K562 (cell line): Measurements from ENCODE around the gene RGR. TPM values are rescaled to one million over a fixed set of nuclear protein-coding genes. Genes with fewer than 3 reads are reported as not detected.

Experiments
- ATAC-seq: fragments of 200-7000 bp; cut with Tn5 transposase; 3 replicates; pipeline ENCODE4 v1.9.1; 2020; ENCODE audit warnings: moderate library complexity
- BruUV-seq: library from RNA; stranded (reverse); fragments of 400-500 nt; replicated peaks from 2 replicates; lab custom pipeline; 2021; lab: Mats Ljungman, UMichigan
- CTCF ChIA-PET: fragments of 300-600 bp; formaldehyde crosslinking; extraction: SDS; loops from one replicate; lab custom pipeline; 2021; ENCODE audit warnings: low intra/inter-chr PET ratio; lab: Yijun Ruan, JAX
- POLR2A ChIA-PET: fragments of 300-600, 350-650 bp; sonication (Branson Sonifier 250); formaldehyde crosslinking; extraction: SDS; loops from one replicate; lab custom pipeline; 2021; ENCODE audit warnings: antibody characterized with exemption, inconsistent platforms; lab: Yijun Ruan, JAX
- DNase-seq, 4 experiments: peaks; one replicate each; pipeline versions ENCODE4 v3.0.0 to v3.0.0-alpha.2; 2011 to 2018; ENCODE audit warnings: low spot score in 3 of 4, mixed read lengths in 3 of 4; ENCODE audit errors: extremely low read depth in 1 of 4
- FAIRE-seq: peaks from 2 replicates; lab custom pipeline; 2011; peaks lifted over from hg19 to GRCh38; lab: Jason Lieb, UNC
- H2AFZ ChIP-seq: 2 replicates; pipeline ENCODE4 v1.6.0; 2011; ENCODE audit warnings: low read depth, low read length, control low read depth, inconsistent platforms
- H3K27ac ChIP-seq: fragments of 200-600 bp; 3 replicates; pipeline ENCODE4 v1.8.0; 2011; ENCODE audit warnings: low read depth, mild to moderate bottlenecking, control low read depth, inconsistent platforms, low read length, moderate library complexity, mixed read lengths; ENCODE audit errors: extremely low read depth
- H3K27me3 ChIP-seq, 2 experiments: fragments of 300-600 bp in 1 of 2; 2 replicates in 1 of 2; 3 replicates in 1 of 2; pipeline versions ENCODE4 v1.6.0 to v1.8.0; 2011; ENCODE audit warnings: inconsistent platforms in 2 of 2, low read length in 2 of 2, mild to moderate bottlenecking in 1 of 2, mixed read lengths in 1 of 2, moderate library complexity in 1 of 2; ENCODE audit not compliant: control insufficient read depth in 2 of 2, insufficient read depth in 2 of 2
- H3K36me3 ChIP-seq: fragments of 300-600 bp; 3 replicates; pipeline ENCODE4 v1.8.0; 2011; ENCODE audit warnings: mild to moderate bottlenecking, low read length, inconsistent platforms; ENCODE audit not compliant: control insufficient read depth, insufficient read depth
- H3K4me1 ChIP-seq, 2 experiments: fragments of 200-600 bp in 1 of 2; replicated peaks in 1 of 2; 2 replicates in 1 of 2; 3 replicates in 1 of 2; pipeline versions ENCODE4 v1.5.1 to v1.8.0; 2011; ENCODE audit warnings: inconsistent platforms in 2 of 2, low read length in 2 of 2, mild to moderate bottlenecking in 1 of 2, mixed read lengths in 1 of 2, moderate library complexity in 1 of 2; ENCODE audit not compliant: control insufficient read depth in 2 of 2, insufficient read depth in 2 of 2
- H3K4me2 ChIP-seq: 2 replicates; pipeline ENCODE4 v1.6.1; 2011; ENCODE audit warnings: low read length, control low read depth, inconsistent platforms, mixed read lengths; ENCODE audit not compliant: insufficient read depth
- H3K4me3 ChIP-seq: fragments of 200-600 bp; sonication (generic), shearing (Covaris generic); 2 replicates; pipeline ENCODE4 v1.5.1; 2016; ENCODE audit warnings: control low read depth, inconsistent platforms
- H3K79me2 ChIP-seq: fragments of 200-600 bp; 3 replicates; pipeline ENCODE4 v1.8.0; 2011; ENCODE audit warnings: low read length, inconsistent platforms; ENCODE audit not compliant: control insufficient read depth, insufficient read depth
- H3K9ac ChIP-seq, 2 experiments: 2 replicates each; pipeline versions ENCODE4 v1.6.0 to v1.6.1; 2011; ENCODE audit warnings: low read depth in 2 of 2, low read length in 2 of 2, control low read depth in 1 of 2, inconsistent platforms in 1 of 2, mild to moderate bottlenecking in 1 of 2, mixed read lengths in 1 of 2; ENCODE audit not compliant: insufficient read depth in 1 of 2
- H3K9me1 ChIP-seq: one replicate; pipeline ENCODE4 v1.6.0; 2011; ENCODE audit warnings: inconsistent platforms, mild to moderate bottlenecking, low read length, moderate library complexity; ENCODE audit not compliant: control insufficient read depth, insufficient read depth
- H3K9me3 ChIP-seq: replicated peaks from 2 replicates; pipeline ENCODE4 v1.5.1; 2011; ENCODE audit warnings: low read depth, low read length, inconsistent platforms; ENCODE audit not compliant: control insufficient read depth, insufficient read depth
- H4K20me1 ChIP-seq: replicated peaks from 2 replicates; pipeline ENCODE4 v1.6.1; 2011; ENCODE audit warnings: low read length, inconsistent platforms, mixed read lengths; ENCODE audit not compliant: control insufficient read depth, insufficient read depth
- LARP7 ChIP-seq: fragments of 450-650 bp; IDR thresholded peaks from 2 replicates; pipeline ENCODE4 v1.6.1; 2016
- MCM3 ChIP-seq: fragments of 450-650 bp; IDR thresholded peaks from 2 replicates; pipeline ENCODE4 v1.6.1; 2016
- MED1 ChIP-seq: sonication (generic); formaldehyde crosslinking; IDR thresholded peaks from 2 replicates; pipeline ENCODE4 v1.8.1; 2023; ENCODE audit warnings: missing genetic modification reagents, borderline replicate concordance
- TCF3 ChIP-seq: sonication (generic); formaldehyde crosslinking; IDR thresholded peaks from 2 replicates; pipeline ENCODE4 v1.4.0; 2020; ENCODE audit warnings: mild to moderate bottlenecking, missing genetic modification reagents
- ZFP1 ChIP-seq: fragments of 450-650 bp; formaldehyde crosslinking; IDR thresholded peaks from 2 replicates; pipeline ENCODE4 v1.4.0; 2020; ENCODE audit warnings: mild to moderate bottlenecking, mixed read lengths
- ZNF707 ChIP-seq: fragments of 250-450 bp; sonication (Bioruptor Pico); conservative IDR thresholded peaks from 2 replicates; pipeline ENCODE4 v1.8.0; 2022; ENCODE audit warnings: inconsistent platforms, mild to moderate bottlenecking, moderate library complexity
- WGBS: fragments of 100-300 bp; shearing (Covaris generic); methylation state at CpG from one replicate; pipeline ENCODE4 v1.1.6; 2016; ENCODE audit warnings: low coverage, mixed read lengths; ENCODE audit not compliant: insufficient coverage; ENCODE audit errors: missing lambda C conversion rate; 5-methylcytosine and 5-hydroxymethylcytosine counted together
- in situ Hi-C: fragments of 300-500 bp; cut with MboI; formaldehyde crosslinking; loops from 4 replicates; pipeline ENCODE4 v1.15.0; 2018; ENCODE audit warnings: inconsistent platforms, mixed read lengths
- intact Hi-C: fragments of 100-400 bp; cut with micrococcal nuclease; formaldehyde crosslinking; loops from 2 replicates; pipeline ENCODE4 v1.14.2; 2022
- polyA plus RNA-seq, 8 experiments: library from polyadenylated mRNA; depleted of rRNA in 4 of 8; stranded (reverse) in 5 of 8; unstranded in 3 of 8; fragments of >200 nt; fragmentation: Nextera tagmentation in 2 of 8; fragmentation: Illumina TruSeq in 1 of 8; extraction: Ambion mirVana in 2 of 8; extraction: Trizol in 1 of 8; gene quantifications; 2 replicates each; pipeline versions ENCODE4 v1.2.1 to v1.2.3, GENCODE V29; 2011 to 2014; ENCODE audit warnings: inconsistent platforms in 1 of 8, missing spikeins in 1 of 8
- total RNA-seq, 7 experiments: library from RNA; depleted of rRNA in 6 of 7; stranded (reverse); fragments of >200 nt in 6 of 7; fragmentation: Illumina TruSeq in 2 of 7; extraction: Trizol in 2 of 7; gene quantifications; 2 replicates each; pipeline versions ENCODE4 v1.2.1 to v1.2.3, GENCODE V29; 2011 to 2021; ENCODE audit warnings: low replicate concordance in 1 of 7
- TF ChIP-seq, protein P1 (sequence below): fragments of 200-800 bp; sonication (Bioruptor generic); IDR thresholded peaks from 2 replicates; pipeline ENCODE4 v1.6.1; 2016; ENCODE audit warnings: missing genetic modification characterization, missing compliant biosample characterization
- TF ChIP-seq, protein P2 (sequence below): fragments of 250-450 bp; sonication (Bioruptor Pico); IDR thresholded peaks from 2 replicates; pipeline ENCODE4 v1.8.0; 2022; ENCODE audit warnings: moderate library complexity, mild to moderate bottlenecking, inconsistent platforms
- TF ChIP-seq, protein P3 (sequence below): fragments of 450-650 bp; IDR thresholded peaks from 2 replicates; pipeline ENCODE4 v1.6.1; 2018; ENCODE audit warnings: mild to moderate bottlenecking, low read depth; ENCODE audit not compliant: partially characterized antibody
- TF ChIP-seq, protein P4 (sequence below): sonication (generic); formaldehyde crosslinking; IDR thresholded peaks from 2 replicates; pipeline ENCODE4 v1.8.0; 2022; ENCODE audit warnings: mild to moderate bottlenecking, missing genetic modification reagents

The RGR gene
- total and polyA plus RNA-seq, 9 of the 15 experiments (the other 6 are each of a cell fraction or from before 2014, with no cell fraction given) = not detected

DNA sequence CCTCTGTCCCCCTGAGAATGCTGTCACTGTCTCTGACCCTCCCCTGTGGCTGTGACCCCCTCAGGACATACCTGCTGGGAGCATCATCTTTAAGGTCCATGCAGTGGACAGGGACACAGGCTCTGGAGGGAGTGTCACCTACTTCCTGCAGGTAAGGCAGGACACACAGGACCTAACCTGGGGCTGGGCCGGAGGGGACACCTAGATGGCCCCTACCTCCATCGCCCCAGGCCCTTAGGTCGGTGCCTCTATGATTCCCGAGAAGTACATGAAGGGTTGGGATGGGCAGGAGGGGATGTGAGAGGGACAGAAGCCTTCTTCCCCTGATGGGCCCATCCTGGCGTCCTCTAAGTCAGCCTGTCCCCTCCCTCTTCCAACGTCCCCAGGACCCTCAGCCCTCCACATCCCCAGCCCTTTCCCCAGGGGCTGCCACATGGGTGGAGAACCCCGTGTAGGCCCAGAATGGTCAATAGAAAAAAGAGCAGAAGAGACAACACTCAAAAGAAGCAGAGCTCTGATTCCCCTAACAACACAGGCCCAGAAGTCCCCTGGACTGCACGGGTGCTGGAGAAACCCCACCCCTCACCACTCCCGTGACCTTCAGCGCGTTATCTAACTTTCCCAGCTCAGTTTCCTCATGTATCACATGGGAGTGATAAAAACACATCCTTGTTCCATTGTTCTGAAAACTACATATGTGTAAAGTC is 44.2 kb upstream of the RGR start:
- Histone ChIP-seq H3K27me3 (peaks cover 13 to 33% of the 10 kb centered on the region in 2 experiments), H3K27ac (no peak overlapping the region), H3K9me3 (no peaks in the 10 kb centered on the region), H3K4me1 (peaks cover 13 to 15% of the 10 kb centered on the region in 2 experiments; a peak in 4 of 5 replicates), H3K4me2 (no peak overlapping the region; the same call in 1 of the 2 replicates), H4K20me1 (no peaks in the 10 kb centered on the region), H3K9ac (peak overlapping the region in 1 of 2 experiments; percentile 58; a peak in 1 of 4 replicates), H3K36me3 (no peaks in the 10 kb centered on the region), H3K79me2 (no peaks in the 10 kb centered on the region), H2AFZ (peak overlapping the region; percentile 18; the same call in 1 of the 2 replicates), H3K9me1 (no peaks in the 10 kb centered on the region), H3K4me3 (no peak overlapping the region)
- BruUV-seq = no TSS peak
- in situ Hi-C loops (no loop called here), intact Hi-C loops (no loop called here)
- ATAC-seq (peak; percentile 46), FAIRE-seq (no peak), DNase-seq (peak; percentile 33 to 74 (median 48))
- ChIA-PET CTCF (no interaction called here), POLR2A (interaction anchor here (0.7 to 2.1 kb wide), 4 partner anchors 11 to 61 kb away, joined by 3 to 5 read pairs (median 3); partner anchors contain the start of gene GHITM)
- WGBS = 13% methylated on average over 10 of the region's 11 CpGs
- TF ChIP-seq ZFP1 (CRISPR knock-in tag) = no peak
- no peak for TF ChIP-seq LARP7
- no peak for TF ChIP-seq MCM3
- TF ChIP-seq, protein P1, sequence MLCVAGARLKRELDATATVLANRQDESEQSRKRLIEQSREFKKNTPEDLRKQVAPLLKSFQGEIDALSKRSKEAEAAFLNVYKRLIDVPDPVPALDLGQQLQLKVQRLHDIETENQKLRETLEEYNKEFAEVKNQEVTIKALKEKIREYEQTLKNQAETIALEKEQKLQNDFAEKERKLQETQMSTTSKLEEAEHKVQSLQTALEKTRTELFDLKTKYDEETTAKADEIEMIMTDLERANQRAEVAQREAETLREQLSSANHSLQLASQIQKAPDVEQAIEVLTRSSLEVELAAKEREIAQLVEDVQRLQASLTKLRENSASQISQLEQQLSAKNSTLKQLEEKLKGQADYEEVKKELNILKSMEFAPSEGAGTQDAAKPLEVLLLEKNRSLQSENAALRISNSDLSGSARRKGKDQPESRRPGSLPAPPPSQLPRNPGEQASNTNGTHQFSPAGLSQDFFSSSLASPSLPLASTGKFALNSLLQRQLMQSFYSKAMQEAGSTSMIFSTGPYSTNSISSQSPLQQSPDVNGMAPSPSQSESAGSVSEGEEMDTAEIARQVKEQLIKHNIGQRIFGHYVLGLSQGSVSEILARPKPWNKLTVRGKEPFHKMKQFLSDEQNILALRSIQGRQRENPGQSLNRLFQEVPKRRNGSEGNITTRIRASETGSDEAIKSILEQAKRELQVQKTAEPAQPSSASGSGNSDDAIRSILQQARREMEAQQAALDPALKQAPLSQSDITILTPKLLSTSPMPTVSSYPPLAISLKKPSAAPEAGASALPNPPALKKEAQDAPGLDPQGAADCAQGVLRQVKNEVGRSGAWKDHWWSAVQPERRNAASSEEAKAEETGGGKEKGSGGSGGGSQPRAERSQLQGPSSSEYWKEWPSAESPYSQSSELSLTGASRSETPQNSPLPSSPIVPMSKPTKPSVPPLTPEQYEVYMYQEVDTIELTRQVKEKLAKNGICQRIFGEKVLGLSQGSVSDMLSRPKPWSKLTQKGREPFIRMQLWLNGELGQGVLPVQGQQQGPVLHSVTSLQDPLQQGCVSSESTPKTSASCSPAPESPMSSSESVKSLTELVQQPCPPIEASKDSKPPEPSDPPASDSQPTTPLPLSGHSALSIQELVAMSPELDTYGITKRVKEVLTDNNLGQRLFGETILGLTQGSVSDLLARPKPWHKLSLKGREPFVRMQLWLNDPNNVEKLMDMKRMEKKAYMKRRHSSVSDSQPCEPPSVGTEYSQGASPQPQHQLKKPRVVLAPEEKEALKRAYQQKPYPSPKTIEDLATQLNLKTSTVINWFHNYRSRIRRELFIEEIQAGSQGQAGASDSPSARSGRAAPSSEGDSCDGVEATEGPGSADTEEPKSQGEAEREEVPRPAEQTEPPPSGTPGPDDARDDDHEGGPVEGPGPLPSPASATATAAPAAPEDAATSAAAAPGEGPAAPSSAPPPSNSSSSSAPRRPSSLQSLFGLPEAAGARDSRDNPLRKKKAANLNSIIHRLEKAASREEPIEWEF = no peak
- TF ChIP-seq MED1 (CRISPR knock-in tag) = no peak
- TF ChIP-seq, protein P2, sequence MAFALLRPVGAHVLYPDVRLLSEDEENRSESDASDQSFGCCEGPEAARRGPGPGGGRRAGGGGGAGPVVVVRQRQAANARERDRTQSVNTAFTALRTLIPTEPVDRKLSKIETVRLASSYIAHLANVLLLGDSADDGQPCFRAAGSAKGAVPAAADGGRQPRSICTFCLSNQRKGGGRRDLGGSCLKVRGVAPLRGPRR (CRISPR knock-in tag) = no peak
- TF ChIP-seq TCF3 = peak; percentile 60; the same call in 1 of the 2 replicates
- TF ChIP-seq, protein P3, sequence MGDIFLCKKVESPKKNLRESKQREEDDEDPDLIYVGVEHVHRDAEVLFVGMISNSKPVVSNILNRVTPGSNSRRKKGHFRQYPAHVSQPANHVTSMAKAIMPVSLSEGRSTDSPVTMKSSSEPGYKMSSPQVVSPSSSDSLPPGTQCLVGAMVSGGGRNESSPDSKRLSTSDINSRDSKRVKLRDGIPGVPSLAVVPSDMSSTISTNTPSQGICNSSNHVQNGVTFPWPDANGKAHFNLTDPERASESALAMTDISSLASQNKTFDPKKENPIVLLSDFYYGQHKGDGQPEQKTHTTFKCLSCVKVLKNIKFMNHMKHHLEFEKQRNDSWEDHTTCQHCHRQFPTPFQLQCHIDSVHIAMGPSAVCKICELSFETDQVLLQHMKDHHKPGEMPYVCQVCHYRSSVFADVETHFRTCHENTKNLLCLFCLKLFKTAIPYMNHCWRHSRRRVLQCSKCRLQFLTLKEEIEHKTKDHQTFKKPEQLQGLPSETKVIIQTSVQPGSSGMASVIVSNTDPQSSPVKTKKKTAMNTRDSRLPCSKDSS = no peak
- no peak for TF ChIP-seq ZNF707 (CRISPR knock-in tag)
- TF ChIP-seq, protein P4, sequence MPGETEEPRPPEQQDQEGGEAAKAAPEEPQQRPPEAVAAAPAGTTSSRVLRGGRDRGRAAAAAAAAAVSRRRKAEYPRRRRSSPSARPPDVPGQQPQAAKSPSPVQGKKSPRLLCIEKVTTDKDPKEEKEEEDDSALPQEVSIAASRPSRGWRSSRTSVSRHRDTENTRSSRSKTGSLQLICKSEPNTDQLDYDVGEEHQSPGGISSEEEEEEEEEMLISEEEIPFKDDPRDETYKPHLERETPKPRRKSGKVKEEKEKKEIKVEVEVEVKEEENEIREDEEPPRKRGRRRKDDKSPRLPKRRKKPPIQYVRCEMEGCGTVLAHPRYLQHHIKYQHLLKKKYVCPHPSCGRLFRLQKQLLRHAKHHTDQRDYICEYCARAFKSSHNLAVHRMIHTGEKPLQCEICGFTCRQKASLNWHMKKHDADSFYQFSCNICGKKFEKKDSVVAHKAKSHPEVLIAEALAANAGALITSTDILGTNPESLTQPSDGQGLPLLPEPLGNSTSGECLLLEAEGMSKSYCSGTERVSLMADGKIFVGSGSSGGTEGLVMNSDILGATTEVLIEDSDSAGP (CRISPR knock-in tag) = no peak
